HG02870 (cell line): Measurements from ENCODE around the gene PEX13.
A peak's percentile ranks its signal among the peaks of the same experiment; 100 is the strongest.
"Not testable (repeated sequence)": the region's sequence is repeated elsewhere in the genome, so short reads cannot be mapped to it uniquely, and the experiment has no call there.

Experiments used
- ATAC-seq: cut with Tn5 transposase; IDR thresholded peaks from one replicate; pipeline ENCODE4 v1.9.1; 2021; ENCODE audit warnings: mild to moderate bottlenecking, moderate library complexity; ENCODE audit not compliant: unreplicated experiment

The PEX13 gene, protein sequence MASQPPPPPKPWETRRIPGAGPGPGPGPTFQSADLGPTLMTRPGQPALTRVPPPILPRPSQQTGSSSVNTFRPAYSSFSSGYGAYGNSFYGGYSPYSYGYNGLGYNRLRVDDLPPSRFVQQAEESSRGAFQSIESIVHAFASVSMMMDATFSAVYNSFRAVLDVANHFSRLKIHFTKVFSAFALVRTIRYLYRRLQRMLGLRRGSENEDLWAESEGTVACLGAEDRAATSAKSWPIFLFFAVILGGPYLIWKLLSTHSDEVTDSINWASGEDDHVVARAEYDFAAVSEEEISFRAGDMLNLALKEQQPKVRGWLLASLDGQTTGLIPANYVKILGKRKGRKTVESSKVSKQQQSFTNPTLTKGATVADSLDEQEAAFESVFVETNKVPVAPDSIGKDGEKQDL

DNA sequence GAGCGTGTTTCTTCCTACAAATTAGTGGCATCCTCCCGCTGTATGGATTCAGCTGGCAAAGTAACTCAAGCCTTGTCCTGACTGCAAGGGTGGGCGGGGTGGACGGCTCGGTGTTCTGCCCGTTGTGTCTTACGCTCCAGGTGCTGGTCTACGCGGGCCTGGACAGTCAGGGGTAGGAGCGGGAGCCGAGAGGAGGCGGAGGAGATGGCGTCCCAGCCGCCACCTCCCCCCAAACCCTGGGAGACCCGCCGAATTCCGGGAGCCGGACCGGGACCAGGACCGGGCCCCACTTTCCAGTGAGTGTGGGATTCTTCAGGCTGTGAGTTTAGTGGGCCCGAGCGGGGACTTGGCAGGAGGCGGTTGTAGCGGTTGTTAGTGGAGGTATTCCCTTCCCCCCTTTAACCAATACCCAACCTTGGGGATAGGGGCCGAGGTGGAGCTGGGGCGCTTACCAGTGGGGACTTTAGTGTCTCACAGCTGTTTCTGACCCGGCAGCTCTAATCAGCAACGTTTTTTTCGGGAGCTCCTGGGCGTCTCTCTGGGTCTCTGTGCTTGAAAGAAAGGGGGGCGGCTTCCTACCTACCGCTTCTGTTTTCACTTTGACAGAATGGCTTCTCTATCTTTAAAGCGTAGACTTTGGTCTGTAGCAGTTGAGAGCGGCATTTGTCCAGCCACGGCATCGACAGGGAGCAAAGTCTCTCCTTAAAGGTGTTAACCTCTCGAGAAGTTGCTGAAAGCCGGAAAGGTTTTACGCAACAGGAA, at the start of gene PEX13, which contains the start of gene PUS10:
Gene PEX13 (plus strand): TSS at position 165 of the 762 bp plus-strand sequence. CDS start 40 bp downstream, at position 205.
Gene PUS10 (minus strand): TSS at position 700 of the 762 bp plus-strand sequence. CDS start 6,365 bp downstream, outside the sequence.
- ATAC-seq = peak; percentile 77

DNA sequence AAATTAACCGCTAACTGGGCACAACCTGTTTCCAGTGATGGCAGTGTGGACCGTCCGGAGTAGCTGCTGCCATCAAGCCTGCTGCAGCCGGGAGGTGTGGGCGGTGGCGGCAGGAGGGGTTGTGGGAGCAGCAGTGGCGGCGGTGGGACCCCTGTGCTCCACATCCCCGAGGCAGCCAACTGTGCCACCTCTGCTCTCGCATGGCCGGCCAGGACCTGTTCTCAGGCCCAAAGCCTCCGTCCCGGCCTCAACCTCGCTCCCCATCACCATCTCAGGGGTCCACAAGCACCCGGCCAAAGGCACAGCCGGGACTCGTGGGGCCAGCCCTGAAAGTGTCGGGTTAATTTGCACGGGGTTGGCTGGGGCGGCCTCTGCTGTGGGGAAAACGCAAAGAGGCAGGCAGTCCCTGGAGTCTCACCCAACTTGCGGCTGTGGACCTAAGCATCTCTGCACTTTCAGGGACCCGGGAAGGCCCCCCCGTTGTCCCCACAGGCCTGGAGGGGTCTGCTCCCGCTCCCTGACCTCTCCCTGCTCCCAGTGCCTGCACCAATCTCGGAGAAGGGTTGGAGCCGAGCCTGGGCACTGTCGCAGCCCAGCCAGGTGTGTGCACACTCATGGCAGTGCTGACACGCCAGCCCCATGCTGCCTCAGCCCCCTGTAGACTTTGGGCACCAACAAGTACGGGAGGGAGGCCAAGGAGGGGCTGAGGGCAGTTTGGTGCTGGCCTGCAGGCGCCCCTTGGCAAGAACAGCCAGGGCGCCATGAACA, 44.4 kb upstream of the PEX13 start:
- ATAC-seq = no peak

DNA sequence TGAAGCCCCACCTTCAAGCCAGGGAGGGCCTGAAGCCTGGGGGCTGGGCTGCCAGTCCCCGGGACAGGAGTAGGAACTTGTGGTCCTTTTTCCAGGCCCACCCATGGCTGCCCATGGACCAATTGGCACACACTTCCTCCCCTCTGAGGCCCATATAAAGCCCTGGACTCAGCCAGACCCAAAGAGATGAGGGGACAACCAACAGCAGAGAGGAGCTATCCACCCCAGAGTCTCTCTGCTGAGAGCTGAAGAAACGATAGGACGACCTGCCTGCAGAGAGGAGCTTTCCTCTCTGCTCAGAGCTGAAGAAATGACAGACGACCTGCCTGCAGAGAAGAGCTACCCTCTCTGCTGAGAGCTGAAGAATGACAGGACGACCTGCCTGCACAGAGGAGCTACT, 43.8 kb upstream of the PEX13 start:
- no peak for ATAC-seq

DNA sequence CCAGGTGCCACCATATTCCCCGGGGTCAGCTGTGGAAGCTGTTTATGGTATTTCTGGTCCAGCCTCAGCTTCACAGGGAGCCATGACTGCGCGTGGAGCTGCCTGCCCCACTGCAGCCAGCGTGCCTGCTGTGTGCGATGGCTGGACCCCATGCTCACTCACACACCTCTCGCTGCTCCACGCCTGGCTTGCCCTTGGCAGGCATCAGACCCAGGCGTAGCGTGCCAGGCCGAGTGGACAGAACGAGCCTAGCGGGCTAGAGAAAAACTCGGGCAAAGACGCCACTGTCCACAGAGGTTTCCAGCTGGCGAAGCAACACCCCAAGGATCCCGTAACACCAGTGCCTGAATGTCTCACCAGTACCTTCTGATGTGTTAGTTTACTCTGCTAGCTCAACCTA, 42.9 kb upstream of the PEX13 start:
- ATAC-seq = no peak

DNA sequence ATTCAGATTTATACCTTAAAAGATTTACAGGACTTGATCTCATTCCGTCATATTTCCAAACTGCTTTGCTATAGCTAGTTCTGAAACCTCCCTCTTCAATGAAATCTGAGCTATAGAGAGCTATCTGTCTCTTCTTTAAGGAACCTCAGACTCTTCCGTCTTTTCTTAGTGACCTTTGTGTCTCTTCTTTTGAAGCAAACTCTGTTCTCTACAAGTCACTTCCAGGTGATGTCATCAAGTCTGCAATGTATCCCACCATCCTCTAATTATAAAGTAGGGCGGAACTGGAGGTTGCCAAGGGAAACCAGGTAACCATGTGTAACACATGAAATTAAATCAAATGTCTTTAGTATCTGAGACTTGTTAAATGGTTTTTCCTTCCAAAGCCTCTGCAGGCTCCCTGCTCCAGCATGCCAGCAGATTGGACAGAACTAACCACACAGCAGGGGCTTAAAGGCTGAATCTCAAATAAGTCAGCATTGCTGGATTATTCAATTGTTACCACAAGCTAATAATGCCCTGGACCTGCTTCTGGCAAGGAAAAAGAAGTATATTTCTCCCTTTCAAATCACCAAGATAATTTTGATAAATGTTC, 41.2 kb upstream of the PEX13 start:
- no peak for ATAC-seq

DNA sequence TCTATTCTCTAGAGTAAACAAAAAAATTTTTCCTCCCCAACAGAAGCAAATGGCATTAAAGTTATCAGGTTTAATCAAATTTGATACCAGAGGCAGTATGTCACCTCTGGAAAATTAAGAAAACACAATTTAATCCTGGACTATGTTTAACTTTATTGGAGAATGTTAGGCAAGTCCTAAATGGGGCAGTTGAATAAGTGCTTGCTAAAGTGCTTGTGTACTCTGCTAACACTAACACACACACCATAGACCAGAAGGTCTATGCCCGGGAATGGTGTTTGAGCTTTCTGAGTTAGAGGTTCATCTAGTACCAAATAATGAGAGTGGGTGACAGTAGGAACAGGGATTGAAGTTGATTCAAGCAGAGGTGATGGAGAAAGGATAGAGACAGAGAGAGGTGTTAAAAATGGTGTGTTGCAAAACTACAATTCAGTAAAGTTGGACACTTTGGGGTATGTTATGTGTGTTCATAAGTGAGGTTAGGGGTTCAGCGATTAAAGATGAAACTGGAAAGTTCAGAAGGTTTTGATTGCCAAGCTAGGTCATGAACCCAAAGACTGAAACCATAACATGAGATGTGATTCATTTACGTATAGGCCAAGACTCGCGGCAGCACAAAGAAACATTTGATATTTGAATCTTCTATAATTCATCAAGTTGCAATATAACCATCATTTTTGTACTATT, 40.5 kb upstream of the PEX13 start:
- ATAC-seq = peak; percentile 79

DNA sequence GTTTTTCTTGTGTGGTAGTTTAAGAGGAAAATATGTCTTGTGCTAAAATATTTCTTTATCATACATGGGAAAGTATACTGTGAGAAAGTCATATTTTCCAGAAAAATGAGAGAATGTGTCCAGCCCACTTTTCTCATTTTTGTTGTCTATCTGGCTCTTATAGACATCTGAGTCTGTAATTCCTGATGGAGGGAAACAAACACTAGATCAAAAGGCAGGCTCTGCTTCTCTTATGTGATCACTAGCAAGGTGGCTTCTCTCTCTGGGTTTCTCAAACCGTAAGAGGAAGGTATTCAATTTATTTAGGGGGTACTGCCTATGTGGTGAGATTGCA, 40.0 kb upstream of the PEX13 start:
- no peak for ATAC-seq

DNA sequence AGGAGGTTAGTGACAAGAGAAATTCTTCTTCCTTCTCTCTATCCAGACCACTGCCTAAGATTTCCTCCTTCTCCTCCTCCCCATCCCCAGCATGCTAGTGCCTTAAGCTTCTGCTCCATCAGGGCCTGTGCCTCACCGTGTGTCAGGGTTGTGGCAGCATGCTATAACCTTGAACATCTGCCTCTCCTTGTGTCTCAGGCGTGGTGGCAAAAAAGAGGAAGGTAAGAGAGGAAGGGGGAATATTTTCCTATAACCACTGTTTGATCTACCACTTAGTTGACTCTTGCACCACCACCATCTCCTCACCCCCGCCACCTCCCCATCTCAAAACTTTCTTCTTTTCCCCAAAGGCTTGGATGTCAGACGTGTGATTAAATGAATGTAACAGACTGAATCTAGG, 38.3 kb upstream of the PEX13 start:
- no peak for ATAC-seq

DNA sequence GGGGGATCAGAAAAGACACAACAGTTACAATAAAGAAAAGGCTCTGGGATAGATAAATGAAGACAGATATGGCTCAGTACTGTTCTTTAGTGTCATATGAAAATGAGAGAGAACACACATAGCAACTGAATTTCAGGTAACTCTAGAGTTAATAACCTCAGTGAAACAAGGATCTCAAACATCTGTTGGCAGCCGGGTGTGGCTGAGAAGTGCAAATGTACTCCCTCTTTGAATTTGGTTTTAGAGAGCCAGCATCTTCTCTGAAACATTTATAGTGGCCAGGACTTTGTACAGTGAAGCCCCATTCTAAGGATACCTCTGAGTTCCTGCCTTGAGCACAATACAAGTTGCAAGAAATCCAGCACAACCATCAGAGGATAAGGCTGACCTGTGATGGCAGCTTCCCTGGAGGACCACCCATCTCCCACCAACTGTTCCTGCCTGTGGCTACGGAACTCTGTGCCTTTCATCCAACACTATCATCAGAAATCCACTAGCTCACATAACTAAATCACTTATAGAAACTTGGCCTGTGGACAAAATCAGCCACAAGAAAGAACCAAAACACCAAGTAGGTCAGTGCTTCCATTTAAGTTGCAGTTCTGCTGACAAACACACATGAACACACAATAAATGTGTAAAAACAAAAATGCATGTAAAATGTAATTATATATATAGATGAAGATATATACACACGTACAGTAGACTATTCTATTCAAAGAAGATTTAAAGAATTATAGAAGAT, 37.3 kb upstream of the PEX13 start:
- peak; percentile 52 for ATAC-seq

DNA sequence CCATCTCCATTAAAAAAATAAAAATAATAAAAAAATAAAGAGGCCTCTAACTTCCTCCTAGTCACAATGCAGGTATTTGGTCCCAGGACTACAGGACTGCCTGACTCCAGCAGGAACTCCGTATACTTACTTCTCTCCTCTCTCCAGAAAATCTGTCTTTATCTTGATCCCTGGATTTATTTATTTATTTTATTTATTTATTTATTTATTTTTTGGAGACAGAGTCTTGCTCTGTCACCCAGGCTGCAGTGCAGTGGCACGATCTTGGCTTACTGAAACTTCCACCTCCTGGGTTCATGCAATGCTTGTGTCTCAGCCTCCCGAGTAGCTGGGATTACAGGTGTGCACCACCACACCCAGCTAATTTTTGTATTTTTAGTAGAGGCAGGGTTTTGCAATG, 35.5 kb upstream of the PEX13 start:
- not testable (repeated sequence) for ATAC-seq

DNA sequence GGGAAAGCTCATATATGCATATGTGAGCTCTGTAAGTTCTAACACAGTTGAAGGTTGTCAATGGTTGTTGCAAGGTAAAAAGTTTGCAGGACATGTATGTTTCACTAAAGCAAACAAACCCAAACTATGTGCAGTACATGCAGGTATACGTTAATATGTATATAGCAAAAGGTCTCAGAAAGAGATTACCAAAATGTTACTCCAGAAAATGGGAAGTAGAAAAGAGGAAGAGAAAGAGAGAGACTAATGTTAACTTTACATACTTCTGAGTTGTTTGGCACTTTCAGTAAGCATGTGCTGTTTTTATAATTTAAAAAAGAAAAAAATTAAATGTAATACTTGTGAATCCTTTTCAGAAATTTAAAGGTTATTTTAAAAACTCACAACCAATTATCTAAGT, 32.8 kb upstream of the PEX13 start:
- no peak for ATAC-seq

DNA sequence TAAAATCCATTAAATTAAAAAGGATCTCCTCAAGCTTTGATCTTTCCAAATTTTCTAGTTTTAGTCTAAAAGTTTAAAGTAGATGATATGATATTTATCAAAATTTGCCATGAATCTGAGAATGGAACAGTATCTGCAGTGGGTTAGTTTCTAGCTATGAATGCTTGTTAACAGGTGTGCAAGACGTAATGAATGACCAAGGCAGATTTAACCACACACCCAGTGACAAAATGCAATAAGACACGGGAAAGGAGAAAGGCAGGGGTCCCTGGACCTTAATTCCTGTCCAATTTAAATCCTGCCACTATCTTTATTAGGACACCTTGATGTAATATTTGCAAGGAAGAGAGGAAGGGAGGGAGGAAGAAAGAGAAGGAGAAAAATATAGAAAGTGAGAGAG, 30.5 kb upstream of the PEX13 start:
- ATAC-seq = peak; percentile 50

DNA sequence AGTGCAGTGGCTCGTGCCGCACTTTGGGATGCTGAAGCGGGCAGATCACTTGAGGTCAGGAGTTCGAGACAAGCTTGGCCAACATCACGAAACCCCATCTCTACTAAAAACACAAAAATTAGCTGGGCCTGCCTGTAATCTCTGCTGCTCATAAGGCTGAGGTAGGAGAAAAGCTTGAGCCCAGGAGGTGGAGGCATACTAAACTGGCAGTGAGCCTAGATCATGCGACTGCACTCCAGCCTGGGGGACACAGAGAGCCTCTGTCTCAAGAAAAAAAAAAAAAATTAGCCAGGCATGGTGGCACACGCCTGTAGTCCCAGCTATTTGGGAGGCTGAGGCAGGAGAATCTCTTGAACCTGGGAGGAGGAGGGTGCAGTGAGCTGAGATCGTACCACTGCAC, 29.9 kb upstream of the PEX13 start:
- not testable (repeated sequence) for ATAC-seq

DNA sequence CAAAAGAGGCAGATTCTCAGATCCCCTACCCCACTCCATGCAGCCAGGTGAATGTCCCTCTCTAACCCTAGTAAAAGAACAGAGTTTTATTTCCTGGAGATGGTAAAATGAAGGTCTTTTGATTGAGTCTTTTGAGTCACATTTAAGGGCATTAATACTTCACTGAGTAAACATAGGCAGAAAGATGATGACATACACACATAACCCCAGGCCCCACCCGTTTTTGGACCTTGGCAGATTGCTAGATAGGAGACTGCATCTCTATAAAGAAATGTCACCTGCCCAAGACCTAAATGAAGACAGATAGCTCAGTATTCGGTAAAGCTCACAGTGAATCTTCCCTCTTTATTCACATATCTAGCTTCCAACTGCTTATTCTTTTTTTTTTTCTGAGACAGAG, 28.3 kb upstream of the PEX13 start:
- ATAC-seq = no peak

DNA sequence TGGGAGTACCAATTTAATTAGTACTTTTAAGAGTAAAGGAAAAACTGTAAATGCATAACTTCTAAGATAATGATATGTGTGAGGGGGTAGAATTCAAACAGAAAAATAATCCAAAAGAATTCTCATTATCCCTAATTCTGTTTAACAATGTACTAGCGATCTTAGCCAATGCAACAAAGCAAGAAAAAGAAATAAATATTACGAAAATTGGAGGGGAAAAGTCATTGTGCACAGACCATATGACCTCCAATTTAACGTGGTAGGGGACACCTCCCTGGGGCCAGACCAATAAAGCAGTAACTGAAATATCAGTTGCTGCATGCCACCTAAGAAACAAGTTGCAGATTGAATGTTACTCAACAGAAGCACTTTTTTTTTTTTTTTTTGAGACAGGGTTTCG, 25.9 kb upstream of the PEX13 start:
- no peak for ATAC-seq

DNA sequence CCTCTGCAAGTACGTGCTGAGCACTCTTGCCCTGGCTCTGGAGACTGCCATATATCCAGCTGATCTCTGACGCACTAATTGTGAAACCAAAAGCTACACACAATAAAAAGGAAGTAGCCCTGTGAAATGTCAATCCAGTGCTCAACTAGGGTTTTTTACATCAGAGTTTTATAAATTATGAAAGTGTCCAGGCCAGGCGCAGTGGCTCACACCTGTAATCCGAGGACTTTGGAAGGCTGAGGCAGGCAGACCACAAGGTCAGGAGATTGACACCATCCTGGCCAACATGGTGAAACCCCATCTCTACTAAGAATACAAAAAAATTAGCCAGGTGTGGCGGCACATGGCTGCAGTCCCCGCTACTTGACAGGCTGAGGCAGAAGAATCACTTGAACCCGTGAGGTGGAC, 24.5 kb upstream of the PEX13 start:
- ATAC-seq = peak; percentile 100

DNA sequence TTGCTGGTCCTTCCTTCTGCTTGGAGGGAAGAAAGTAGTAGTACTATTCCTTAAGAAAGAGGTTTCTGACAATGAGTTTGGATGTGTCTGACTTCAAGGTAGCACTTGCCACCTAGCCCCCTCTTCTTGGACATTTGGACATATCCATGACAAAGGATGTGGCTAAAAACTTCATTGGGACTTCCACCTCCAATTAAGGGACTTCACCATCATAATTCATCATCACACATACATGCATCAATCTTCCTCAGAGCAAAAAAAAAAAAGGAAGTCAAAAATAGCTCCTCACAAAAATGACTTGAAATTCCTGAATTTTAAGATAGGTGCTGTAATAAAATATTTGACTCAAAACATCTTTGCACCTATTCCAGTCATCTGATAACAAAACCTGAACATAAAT, 23.4 kb upstream of the PEX13 start:
- ATAC-seq = no peak

DNA sequence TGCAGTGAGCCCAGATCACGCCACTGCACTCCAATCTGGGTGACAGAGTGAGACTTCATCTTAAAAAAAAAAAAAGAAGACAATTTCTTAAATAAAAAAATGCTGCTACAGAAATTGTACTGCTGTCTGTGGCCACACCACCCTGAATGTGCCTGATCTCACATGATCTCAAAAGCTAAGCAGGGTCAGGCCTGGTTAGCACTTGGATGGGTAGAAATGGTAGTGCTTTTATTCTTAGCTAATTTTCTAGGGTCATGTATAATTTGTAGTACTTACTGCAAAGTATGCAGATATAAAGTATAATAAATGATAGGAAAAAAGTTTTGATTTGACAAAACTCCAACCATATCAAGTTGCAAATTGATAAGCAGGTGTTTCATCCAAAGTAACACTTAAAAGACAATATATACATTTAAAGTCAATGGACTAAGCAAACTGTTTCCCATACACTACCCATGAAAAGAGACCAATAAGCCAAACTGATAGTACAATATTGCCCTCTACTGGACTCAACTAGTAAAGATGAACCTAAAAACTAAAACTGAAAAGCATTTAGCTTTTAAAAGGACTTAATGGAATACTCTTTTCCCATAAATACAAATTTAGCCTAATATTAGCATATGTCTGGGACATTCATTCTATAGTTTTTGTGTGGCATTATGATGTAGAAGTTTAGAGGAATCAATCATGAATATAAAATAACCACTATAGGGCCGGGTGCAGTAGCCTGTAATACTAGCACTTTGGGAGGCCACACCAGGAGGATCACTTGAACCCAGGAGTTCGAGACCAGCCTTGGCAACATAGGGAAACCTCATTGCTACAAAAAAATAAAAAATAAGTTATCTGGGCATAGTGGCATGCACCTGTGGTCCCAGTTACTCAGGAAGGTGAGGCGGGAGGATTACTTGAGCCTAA, 18.6 kb upstream of the PEX13 start:
- ATAC-seq = no peak

DNA sequence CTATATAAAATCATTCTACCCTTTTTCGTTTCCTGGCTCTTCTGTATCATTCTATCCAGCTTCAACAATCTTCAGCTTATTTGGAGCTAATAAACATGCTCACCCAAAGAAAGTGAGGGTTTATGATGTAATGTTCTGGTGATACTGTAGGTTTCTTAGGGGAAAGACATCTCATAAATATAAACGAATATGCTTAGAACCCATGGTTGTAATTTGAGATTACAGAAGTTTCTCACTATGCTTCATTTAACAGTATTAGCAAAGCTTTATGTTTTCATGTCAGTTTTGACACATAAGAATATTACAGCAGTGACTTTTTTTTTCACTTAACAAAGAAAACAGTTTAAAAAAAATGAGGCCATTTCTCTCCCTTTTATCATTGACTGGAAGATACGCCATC, 11.8 kb upstream of the PEX13 start:
- no peak for ATAC-seq
